Aorta (tissue), 5 donors: ENCODE data around the gene SV2C. TPM values are rescaled to one million over a fixed set of nuclear protein-coding genes. Genes with fewer than 3 reads are reported as not detected.

Experiments
- ATAC-seq: fragments of 200-7000 bp; cut with Tn5 transposase; one replicate; pipeline ENCODE4 v1.9.1; 2022; ENCODE audit warnings: moderate library complexity; ENCODE audit not compliant: low FRiP score
- DNase-seq, 2 donors: peaks; one replicate each; pipeline ENCODE4 v3.0.0-alpha.2; 2020
- H3K27ac ChIP-seq, 2 donors: one replicate each; pipeline ENCODE4 v1.5.1; 2013; ENCODE audit warnings: low read length in 2 of 2, mild to moderate bottlenecking in 2 of 2, moderate library complexity in 2 of 2, control low read depth in 1 of 2, inconsistent platforms in 1 of 2, low read depth in 1 of 2
- H3K27me3 ChIP-seq, 2 donors: one replicate each; pipeline ENCODE4 v1.6.1; 2013; ENCODE audit warnings: control low read depth in 1 of 2, low read length in 1 of 2, mild to moderate bottlenecking in 1 of 2, moderate library complexity in 1 of 2; ENCODE audit not compliant: insufficient read depth in 2 of 2, control insufficient read depth in 1 of 2
- H3K36me3 ChIP-seq, 2 donors: one replicate each; pipeline ENCODE4 v1.6.1; 2013; ENCODE audit warnings: control low read depth in 1 of 2, low read length in 1 of 2, mild to moderate bottlenecking in 1 of 2; ENCODE audit not compliant: insufficient read depth in 2 of 2, control insufficient read depth in 1 of 2
- H3K4me1 ChIP-seq, 2 donors: one replicate each; pipeline ENCODE4 v1.6.1; 2013; ENCODE audit warnings: low read length in 2 of 2, control low read depth in 1 of 2, mild to moderate bottlenecking in 1 of 2, moderate library complexity in 1 of 2; ENCODE audit not compliant: insufficient read depth in 2 of 2, control insufficient read depth in 1 of 2
- H3K4me3 ChIP-seq, 2 donors: one replicate each; pipeline ENCODE4 v1.5.1; 2013; ENCODE audit warnings: low read length in 2 of 2, control low read depth in 1 of 2, mild to moderate bottlenecking in 1 of 2
- H3K9me3 ChIP-seq: one replicate; pipeline ENCODE4 v1.6.1; 2013; ENCODE audit warnings: mild to moderate bottlenecking, low read length; ENCODE audit not compliant: control insufficient read depth
- WGBS, 2 donors: extraction: QIAGEN DNeasy Blood & Tissue Kit; methylation state at CpG; one replicate each; pipeline ENCODE4 v1.1.7; 2013; 5-methylcytosine and 5-hydroxymethylcytosine counted together
- intact Hi-C, 2 donors: fragments of 100-400 bp; cut with DNase I; formaldehyde crosslinking; loops; one replicate each; pipeline versions ENCODE4 v1.14.2 to v1.15.0; 2022
- polyA plus RNA-seq, 2 donors: library from polyadenylated mRNA; stranded (reverse); fragments of 200-250 nt; gene quantifications; one replicate each; pipeline ENCODE4 v1.2.3, GENCODE V29; 2013
- total RNA-seq, 2 donors: library from RNA; stranded (reverse); fragmentation: NEBNext Ultra II Directional; extraction: Animal tissue kit (Norgen Biotek cat#: 25700); gene quantifications; one replicate each; pipeline ENCODE4 v1.2.1, GENCODE V29; 2021
- donor health status: healthy with polysubstance abuse.
- donor health status: Bipolar disorder and iron deficiency.
- donor health status: DM: no; HTN: no; CAD: no.
- donor health status: DM: no; HTN: no; CAD: no.
- donor health status: DM: yes; HTN: yes; CAD: no.

SV2C gene
- total and polyA plus RNA-seq, 4 donors: 0.33 TPM; not detected in 3

DNA sequence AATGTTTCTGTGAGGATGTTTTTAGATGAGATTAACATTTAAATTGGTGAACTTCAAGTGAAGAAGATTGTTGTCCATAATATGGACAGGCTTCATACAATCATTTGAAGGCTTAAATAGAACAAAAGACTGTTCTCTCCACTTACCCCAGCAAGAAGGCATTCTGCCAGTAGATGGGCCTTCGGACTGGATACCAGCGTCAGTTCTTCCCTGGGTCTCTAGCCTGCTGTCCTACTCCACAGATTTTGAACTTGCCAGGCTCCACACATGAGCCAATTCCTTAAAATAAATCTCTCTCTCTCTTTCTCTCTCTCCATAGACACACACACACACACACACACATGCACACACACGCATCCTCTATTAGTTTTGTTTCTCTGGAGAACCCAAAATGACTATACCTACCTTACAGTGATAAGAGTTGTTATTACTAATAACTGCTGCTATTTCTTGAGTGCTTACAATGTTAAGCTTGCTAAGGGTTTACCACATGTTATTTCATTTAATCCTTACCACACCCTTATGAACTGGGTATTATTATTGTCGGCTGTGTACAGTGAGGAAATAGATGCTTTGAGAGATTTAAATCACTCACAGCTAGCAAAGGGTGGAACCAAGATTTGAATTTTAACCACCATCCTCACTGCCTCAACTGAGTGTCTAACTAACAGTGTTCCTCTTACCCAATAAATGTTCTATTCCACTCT, 300.1 kb downstream of the SV2C start:
- WGBS, 2 donors: 79 to 80% methylated on average over 4 of the region's 4 CpGs
- H3K9me3 ChIP-seq: no peaks in the 10 kb centered on the region
- ATAC-seq (no peak), DNase-seq (no peak)
- H3K4me1 ChIP-seq: no peaks in the 10 kb centered on the region
- H3K36me3 ChIP-seq: no peaks in the 10 kb centered on the region
- peaks cover 0 to 1% of the 10 kb centered on the region in 2 donors for H3K27me3 ChIP-seq
- no peak overlapping the region for H3K27ac ChIP-seq
- intact Hi-C loops: no loop called here
- H3K4me3 ChIP-seq: no peak overlapping the region

GRCh38 chr5:76384189-76384588, 301.0 kb downstream of the SV2C start:
- H3K36me3 ChIP-seq: no peaks in the 10 kb centered on the region
- H3K4me1 ChIP-seq: no peaks in the 10 kb centered on the region
- DNase-seq (no peak), ATAC-seq (no peak)
- intact Hi-C loops: no loop called here
- H3K27ac ChIP-seq: no peak overlapping the region
- no peaks in the 10 kb centered on the region for H3K9me3 ChIP-seq
- no peak overlapping the region for H3K4me3 ChIP-seq
- H3K27me3 ChIP-seq: peaks cover 0 to 1% of the 10 kb centered on the region in 2 donors
- WGBS, 2 donors: 51 to 53% methylated on average over 4 of the region's 4 CpGs

DNA sequence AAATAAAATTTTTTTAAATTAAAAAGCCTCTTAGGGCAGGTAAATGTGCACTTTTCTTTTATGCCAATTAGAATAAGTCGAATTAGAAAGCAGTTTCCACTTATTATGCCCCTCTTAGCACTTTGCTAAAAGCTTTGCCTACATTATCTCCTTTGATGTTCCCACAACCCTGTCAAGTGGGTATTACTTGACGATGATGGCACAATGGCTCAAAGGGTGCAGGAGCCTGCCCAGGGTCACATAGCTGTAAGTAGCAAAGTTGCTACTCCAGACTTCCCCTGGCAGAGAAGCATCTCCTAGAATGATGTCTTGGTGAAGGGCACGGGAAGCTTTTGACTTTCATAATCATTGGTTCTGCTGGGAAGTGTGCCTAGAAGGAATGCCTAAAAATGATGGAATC, 301.5 kb downstream of the SV2C start:
- DNase-seq: no peak
- ATAC-seq: no peak
- Histone ChIP-seq H3K36me3 (no peaks in the 10 kb centered on the region), H3K4me3 (no peak overlapping the region), H3K27ac (no peak overlapping the region), H3K27me3 (peaks cover 0 to 1% of the 10 kb centered on the region in 2 donors), H3K4me1 (no peaks in the 10 kb centered on the region), H3K9me3 (no peaks in the 10 kb centered on the region)
- 93 to 94% methylated on average over 3 of the region's 3 CpGs for WGBS, 2 donors
- intact Hi-C loops: no loop called here

- intact Hi-C loops: no loop called here
- Histone ChIP-seq H3K4me1 (no peaks in the 10 kb centered on the region), H3K9me3 (no peaks in the 10 kb centered on the region), H3K27ac (no peak overlapping the region), H3K36me3 (no peaks in the 10 kb centered on the region), H3K4me3 (no peak overlapping the region), H3K27me3 (peaks cover 0 to 1% of the 10 kb centered on the region in 2 donors)
- no peak for DNase-seq
- ATAC-seq: no peak
- WGBS, 2 donors: 98% methylated on average over 5 of the region's 5 CpGs
These were observed 302.4 kb downstream of the SV2C start for GRCh38 chr5:76385540-76385939.

- Histone ChIP-seq H3K27me3 (peaks cover 0 to 1% of the 10 kb centered on the region in 2 donors), H3K4me1 (no peaks in the 10 kb centered on the region), H3K27ac (no peak overlapping the region), H3K36me3 (no peaks in the 10 kb centered on the region), H3K9me3 (no peaks in the 10 kb centered on the region), H3K4me3 (no peak overlapping the region)
- intact Hi-C loops: no loop called here
- DNase-seq: no peak
- WGBS, 2 donors: 75 to 79% methylated on average over 5 of the region's 5 CpGs
- ATAC-seq: no peak
These were observed 303.2 kb downstream of the SV2C start for GRCh38 chr5:76386360-76386759.

DNA sequence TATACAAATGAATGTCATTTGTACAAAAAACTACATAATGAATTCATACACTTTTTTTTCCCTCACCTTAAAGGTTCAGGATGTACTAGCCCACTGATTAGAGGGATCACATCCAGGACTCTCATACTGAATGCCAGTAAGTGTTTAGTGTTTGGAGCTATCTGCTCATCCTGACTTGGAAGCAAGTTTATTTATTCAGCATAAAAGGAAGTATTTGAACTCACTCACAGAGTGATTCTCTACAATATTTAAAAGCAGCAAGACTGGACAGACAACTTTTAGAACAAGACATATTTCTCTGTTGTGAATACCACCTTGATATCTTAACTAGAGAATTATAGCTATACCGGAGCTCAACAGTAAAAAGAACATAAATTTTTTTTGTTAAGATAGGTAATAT, 305.1 kb downstream of the SV2C start:
- DNase-seq (no peak), ATAC-seq (no peak)
- Histone ChIP-seq H3K27me3 (no peaks in the 10 kb centered on the region), H3K9me3 (no peaks in the 10 kb centered on the region), H3K27ac (no peak overlapping the region), H3K4me1 (no peaks in the 10 kb centered on the region), H3K36me3 (no peaks in the 10 kb centered on the region), H3K4me3 (no peak overlapping the region)
- intact Hi-C loops: no loop called here
- WGBS, 2 donors: 76 to 79% methylated on average over 1 of the region's 1 CpG

GRCh38 chr5:76388791-76389512, 305.8 kb downstream of the SV2C start:
- Histone ChIP-seq H3K9me3 (no peaks in the 10 kb centered on the region), H3K4me3 (no peak overlapping the region), H3K27me3 (no peaks in the 10 kb centered on the region), H3K36me3 (no peaks in the 10 kb centered on the region), H3K27ac (no peak overlapping the region), H3K4me1 (no peaks in the 10 kb centered on the region)
- WGBS, 2 donors: 68 to 78% methylated on average over 11 of the region's 11 CpGs
- no peak for DNase-seq
- ATAC-seq: no peak
- intact Hi-C loops: no loop called here

DNA sequence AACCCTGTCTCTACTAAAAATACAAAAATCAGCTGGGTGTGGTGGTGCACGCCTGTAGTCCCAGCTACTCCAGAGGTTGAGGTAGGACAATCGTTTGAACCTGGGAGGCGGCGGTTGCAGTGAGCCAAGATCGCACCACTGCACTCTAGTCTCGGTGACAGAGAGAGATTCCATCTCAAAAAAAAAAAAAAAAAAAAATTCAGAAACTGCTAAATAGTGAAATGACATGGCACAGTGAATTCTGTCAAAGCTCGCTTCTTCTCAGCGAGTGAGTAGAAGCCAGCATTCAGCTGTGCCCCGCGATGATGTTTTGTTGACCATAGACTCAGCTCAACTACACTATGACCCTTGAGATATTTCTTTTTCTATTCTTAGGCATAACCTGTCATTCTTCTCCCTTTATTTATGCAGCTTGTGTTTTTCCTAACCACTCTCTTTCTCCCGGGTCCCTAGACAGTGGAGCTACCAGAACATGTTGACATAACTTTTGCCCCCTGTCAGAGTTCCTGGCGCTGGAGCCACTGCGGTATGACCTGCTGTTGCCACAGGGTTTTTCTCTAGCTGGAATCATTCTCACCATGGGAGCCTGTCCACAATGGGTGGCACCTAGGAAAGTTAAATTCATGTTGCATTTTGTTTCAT, 306.5 kb downstream of the SV2C start:
- H3K4me3 ChIP-seq: no peak overlapping the region
- ATAC-seq (no peak), DNase-seq (no peak)
- 49 to 59% methylated on average over 13 of the region's 13 CpGs for WGBS, 2 donors
- no peaks in the 10 kb centered on the region for H3K36me3 ChIP-seq
- no peaks in the 10 kb centered on the region for H3K4me1 ChIP-seq
- no peaks in the 10 kb centered on the region for H3K9me3 ChIP-seq
- no peak overlapping the region for H3K27ac ChIP-seq
- no peaks in the 10 kb centered on the region for H3K27me3 ChIP-seq
- intact Hi-C loops: no loop called here
